ENCODE measurements around the gene BPIFB3.

BPIFB3 gene

GRCh38 chr20:33083544-33084340 is 30.0 kb downstream of the BPIFB3 start:
- no peak for TF ChIP-seq CTCF (conservative IDR thresholded peaks at IDR 0.05)
- no peak for TF ChIP-seq ZFX (IDR thresholded peaks at IDR 0.05)
- H3K27ac ChIP-seq = no peak overlapping the region

DNA sequence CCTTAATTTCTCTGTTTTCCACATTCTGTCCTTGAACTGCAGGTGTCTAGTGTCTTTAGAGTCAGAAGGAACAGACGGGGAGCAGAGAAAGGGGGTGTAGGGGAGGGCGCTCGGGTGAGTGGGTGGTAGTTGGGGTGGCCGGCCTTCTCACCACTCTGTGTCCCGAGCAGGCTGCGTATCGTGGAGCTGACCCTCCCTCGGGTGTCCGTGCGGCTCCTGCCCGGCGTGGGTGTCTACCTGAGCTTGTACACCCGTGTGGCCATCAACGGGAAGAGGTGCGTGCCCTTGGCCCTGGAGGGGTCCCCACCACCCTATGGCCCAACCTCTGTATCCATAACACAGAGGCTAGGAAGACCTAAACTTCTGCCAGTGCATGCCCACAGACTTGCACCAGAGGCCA is 31.0 kb downstream of the BPIFB3 start:
- TF ChIP-seq ZFX (IDR thresholded peaks at IDR 0.05) (no peak), CTCF (conservative IDR thresholded peaks at IDR 0.05) (no peak)
- no peak overlapping the region for H3K27ac ChIP-seq

GRCh38 chr20:33086052-33086722 is 32.5 kb downstream of the BPIFB3 start:
- no peak overlapping the region for H3K27ac ChIP-seq
- TF ChIP-seq ZFX (IDR thresholded peaks at IDR 0.05) = no peak
- TF ChIP-seq CTCF (conservative IDR thresholded peaks at IDR 0.05) = no peak

DNA sequence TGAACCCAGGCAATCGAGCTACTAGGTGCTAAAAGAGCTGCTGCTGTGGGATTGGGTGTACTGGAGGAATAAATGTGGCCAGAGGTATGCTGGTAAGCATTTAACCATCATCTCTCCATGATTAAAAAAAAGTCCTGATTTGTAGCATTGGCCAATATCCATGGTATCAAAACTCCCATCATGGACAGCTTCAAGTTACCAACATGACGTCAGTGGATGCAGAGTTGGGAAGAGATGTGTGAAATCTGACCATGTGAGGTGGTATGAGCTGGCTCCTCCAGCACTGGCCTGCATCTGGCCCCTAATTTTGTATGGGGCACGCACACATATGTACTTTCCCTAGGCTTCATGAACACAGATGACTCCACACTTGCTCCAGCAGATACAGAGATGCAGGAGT is 37.4 kb downstream of the BPIFB3 start:
- H3K27ac ChIP-seq = no peak overlapping the region
- no peak for TF ChIP-seq ZFX (IDR thresholded peaks at IDR 0.05)
- TF ChIP-seq CTCF (conservative IDR thresholded peaks at IDR 0.05) = no peak

DNA sequence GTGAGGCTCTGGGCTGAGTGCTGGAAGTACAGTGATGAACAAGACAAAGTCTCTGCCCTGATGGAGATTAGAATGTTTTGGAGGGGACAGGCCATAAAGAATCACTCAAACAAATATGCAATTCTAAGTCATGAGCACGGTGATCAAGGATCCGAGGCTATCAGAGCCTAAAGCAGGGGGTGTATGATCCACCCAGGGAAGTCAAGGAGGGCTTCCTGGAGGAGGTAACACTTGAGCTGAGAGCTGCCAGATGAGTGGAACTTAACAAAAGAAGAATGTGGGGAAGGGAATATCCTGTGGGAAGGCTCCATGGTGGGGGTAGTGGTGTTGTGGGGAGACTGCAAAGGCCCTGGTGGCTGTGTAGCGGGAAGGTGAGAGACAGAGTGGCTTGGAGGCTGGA is 38.0 kb downstream of the BPIFB3 start:
- TF ChIP-seq CTCF (conservative IDR thresholded peaks at IDR 0.05) (no peak), ZFX (IDR thresholded peaks at IDR 0.05) (no peak)
- H3K27ac ChIP-seq = no peak overlapping the region

DNA sequence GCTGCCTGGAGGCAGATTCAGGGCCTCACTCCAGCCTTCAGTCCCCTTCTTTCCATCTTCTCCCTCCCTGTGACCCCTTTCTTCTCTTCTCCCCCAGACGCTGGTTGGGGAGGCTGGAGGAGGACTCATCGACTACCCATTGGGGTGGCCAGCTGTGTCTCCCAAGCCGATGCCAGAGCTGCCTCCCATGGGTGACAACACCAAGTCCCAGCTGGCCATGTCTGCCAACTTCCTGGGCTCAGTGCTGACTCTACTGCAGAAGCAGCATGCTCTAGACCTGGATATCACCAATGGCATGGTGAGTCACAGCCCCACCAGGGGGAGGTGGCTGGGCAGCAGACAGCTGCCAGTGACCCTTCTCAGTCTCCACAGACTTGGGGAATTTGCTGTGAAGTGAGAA is 38.7 kb downstream of the BPIFB3 start:
- TF ChIP-seq ZFX (IDR thresholded peaks at IDR 0.05) (no peak), CTCF (conservative IDR thresholded peaks at IDR 0.05) (no peak)

GRCh38 chr20:33093074-33093473 is 39.4 kb downstream of the BPIFB3 start:
- no peak for TF ChIP-seq ZFX (IDR thresholded peaks at IDR 0.05)
- no peak for TF ChIP-seq CTCF (conservative IDR thresholded peaks at IDR 0.05)
- H3K27ac ChIP-seq = no peak overlapping the region

More for the DNA sequence above, 38.7 kb downstream of the BPIFB3 start:
- H3K27ac ChIP-seq = no peak overlapping the region
